ENCODE results near the gene SPON1.
"Not testable (repeated sequence)": the region's sequence is repeated elsewhere in the genome, so short reads cannot be mapped to it uniquely, and the experiment has no call there.

The SPON1 gene

DNA sequence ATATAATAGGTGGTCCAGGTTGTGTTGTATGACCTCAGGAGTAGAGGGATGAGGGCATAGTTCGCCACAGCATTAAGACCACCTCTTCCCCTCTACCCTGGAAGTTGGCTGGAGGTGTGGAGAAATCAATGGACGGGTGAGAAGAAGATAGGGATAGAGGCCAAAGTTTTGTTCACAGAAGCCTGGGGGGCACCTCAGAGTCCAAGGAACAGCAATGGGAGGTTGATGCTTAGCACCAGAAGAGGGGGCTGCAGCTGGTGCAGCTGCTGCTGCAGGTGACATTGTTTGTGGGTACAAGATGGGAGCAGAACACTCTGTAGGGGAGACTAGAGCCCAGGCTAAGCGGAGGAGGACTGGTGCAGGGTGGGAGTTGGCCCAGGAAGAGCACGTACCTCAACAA is 31.2 kb upstream of the SPON1 start:
- Histone ChIP-seq H2AFZ (ENCODE audit: low read depth, low read length, severe bottlenecking) (no peak overlapping the region), H3K27me3 (ENCODE audit: low read length) (no peaks in the 10 kb centered on the region), H3K27ac (ENCODE audit: low read depth, low read length) (no peak overlapping the region), H3K4me2 (ENCODE audit: low read depth, low read length, poor library complexity, severe bottlenecking) (no peak overlapping the region), H4K20me1 (ENCODE audit: low read depth, low read length) (no peaks in the 10 kb centered on the region), H3K36me3 (ENCODE audit: low read length) (no peaks in the 10 kb centered on the region), H3F3A (ENCODE audit: insufficient read depth) (no peaks in the 10 kb centered on the region), H3K9me2 (replicated peaks; ENCODE audit: insufficient read depth, low read length) (no peaks in the 10 kb centered on the region), H3K4me3 (ENCODE audit: insufficient read depth, low read length, poor library complexity, severe bottlenecking) (no peak overlapping the region), H3K9ac (ENCODE audit: low read length) (no peak overlapping the region), H3K79me2 (ENCODE audit: insufficient read depth, low read length) (no peaks in the 10 kb centered on the region), H3K9me3 (ENCODE audit: insufficient read depth, low read length) (no peaks in the 10 kb centered on the region)
- TF ChIP-seq, protein P1, sequence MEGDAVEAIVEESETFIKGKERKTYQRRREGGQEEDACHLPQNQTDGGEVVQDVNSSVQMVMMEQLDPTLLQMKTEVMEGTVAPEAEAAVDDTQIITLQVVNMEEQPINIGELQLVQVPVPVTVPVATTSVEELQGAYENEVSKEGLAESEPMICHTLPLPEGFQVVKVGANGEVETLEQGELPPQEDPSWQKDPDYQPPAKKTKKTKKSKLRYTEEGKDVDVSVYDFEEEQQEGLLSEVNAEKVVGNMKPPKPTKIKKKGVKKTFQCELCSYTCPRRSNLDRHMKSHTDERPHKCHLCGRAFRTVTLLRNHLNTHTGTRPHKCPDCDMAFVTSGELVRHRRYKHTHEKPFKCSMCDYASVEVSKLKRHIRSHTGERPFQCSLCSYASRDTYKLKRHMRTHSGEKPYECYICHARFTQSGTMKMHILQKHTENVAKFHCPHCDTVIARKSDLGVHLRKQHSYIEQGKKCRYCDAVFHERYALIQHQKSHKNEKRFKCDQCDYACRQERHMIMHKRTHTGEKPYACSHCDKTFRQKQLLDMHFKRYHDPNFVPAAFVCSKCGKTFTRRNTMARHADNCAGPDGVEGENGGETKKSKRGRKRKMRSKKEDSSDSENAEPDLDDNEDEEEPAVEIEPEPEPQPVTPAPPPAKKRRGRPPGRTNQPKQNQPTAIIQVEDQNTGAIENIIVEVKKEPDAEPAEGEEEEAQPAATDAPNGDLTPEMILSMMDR (IDR thresholded peaks at IDR 0.05; ENCODE audit: insufficient read depth, low read length, poor library complexity, severe bottlenecking): no peak
- TF ChIP-seq EZH2phosphoT487 (conservative IDR thresholded peaks at IDR 0.05; ENCODE audit: low read length): no peak

DNA sequence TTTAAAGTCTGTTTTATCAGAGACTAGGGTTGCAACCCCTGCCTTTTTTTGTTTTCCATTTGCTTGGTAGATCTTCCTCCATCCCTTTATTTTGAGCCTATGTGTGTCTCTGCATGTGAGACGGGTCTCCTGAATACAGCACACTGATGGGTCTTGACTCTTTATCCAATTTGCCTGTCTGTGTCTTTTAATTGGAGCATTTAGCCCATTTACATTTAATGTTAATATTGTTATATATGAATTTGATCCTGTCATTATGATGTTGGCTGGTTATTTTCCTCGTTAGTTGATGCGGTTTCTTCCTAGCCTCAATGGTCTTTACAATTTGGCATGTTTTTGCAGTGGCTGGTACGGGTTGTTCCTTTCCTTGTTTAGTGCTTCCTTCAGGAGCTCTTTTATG is 25.4 kb upstream of the SPON1 start:
- H3K9me3 ChIP-seq (ENCODE audit: insufficient read depth, low read length); H3K27me3 ChIP-seq (ENCODE audit: low read length); H4K20me1 ChIP-seq (ENCODE audit: low read depth, low read length); H3K4me2 ChIP-seq (ENCODE audit: low read depth, low read length, poor library complexity, severe bottlenecking); H2AFZ ChIP-seq (ENCODE audit: low read depth, low read length, severe bottlenecking); H3K79me2 ChIP-seq (ENCODE audit: insufficient read depth, low read length); H3K9me2 ChIP-seq (replicated peaks; ENCODE audit: insufficient read depth, low read length); H3F3A ChIP-seq (ENCODE audit: insufficient read depth); H3K36me3 ChIP-seq (ENCODE audit: low read length); H3K27ac ChIP-seq (ENCODE audit: low read depth, low read length); H3K4me3 ChIP-seq (ENCODE audit: insufficient read depth, low read length, poor library complexity, severe bottlenecking); H3K9ac ChIP-seq (ENCODE audit: low read length): not testable (repeated sequence)

DNA sequence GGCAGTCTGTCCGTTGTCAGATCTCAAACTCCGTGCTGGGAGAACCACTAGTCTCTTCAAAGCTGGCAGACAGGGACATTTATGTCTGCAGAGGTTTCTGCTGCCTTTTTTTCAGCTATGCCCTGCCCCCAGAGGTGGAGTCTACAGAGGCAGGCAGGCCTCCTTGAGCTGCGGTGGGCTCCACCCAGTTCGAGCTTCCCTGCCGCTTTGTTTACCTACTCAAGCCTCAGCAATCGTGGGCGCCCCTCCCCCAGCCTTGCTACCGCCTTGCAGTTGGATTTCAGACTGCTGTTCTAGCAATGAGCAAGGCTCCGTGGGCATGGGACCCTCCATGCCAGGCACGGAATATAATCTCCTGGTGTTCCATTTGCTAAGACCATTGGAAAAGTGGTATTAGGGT is 23.7 kb upstream of the SPON1 start:
- not testable (repeated sequence) for H3K4me3 ChIP-seq (ENCODE audit: insufficient read depth, low read length, poor library complexity, severe bottlenecking); H3K27me3 ChIP-seq (ENCODE audit: low read length); H3K9me2 ChIP-seq (replicated peaks; ENCODE audit: insufficient read depth, low read length); H2AFZ ChIP-seq (ENCODE audit: low read depth, low read length, severe bottlenecking); H3F3A ChIP-seq (ENCODE audit: insufficient read depth); H3K79me2 ChIP-seq (ENCODE audit: insufficient read depth, low read length); H3K9ac ChIP-seq (ENCODE audit: low read length); H3K27ac ChIP-seq (ENCODE audit: low read depth, low read length); H3K9me3 ChIP-seq (ENCODE audit: insufficient read depth, low read length); H3K36me3 ChIP-seq (ENCODE audit: low read length); H3K4me2 ChIP-seq (ENCODE audit: low read depth, low read length, poor library complexity, severe bottlenecking); H4K20me1 ChIP-seq (ENCODE audit: low read depth, low read length)

DNA sequence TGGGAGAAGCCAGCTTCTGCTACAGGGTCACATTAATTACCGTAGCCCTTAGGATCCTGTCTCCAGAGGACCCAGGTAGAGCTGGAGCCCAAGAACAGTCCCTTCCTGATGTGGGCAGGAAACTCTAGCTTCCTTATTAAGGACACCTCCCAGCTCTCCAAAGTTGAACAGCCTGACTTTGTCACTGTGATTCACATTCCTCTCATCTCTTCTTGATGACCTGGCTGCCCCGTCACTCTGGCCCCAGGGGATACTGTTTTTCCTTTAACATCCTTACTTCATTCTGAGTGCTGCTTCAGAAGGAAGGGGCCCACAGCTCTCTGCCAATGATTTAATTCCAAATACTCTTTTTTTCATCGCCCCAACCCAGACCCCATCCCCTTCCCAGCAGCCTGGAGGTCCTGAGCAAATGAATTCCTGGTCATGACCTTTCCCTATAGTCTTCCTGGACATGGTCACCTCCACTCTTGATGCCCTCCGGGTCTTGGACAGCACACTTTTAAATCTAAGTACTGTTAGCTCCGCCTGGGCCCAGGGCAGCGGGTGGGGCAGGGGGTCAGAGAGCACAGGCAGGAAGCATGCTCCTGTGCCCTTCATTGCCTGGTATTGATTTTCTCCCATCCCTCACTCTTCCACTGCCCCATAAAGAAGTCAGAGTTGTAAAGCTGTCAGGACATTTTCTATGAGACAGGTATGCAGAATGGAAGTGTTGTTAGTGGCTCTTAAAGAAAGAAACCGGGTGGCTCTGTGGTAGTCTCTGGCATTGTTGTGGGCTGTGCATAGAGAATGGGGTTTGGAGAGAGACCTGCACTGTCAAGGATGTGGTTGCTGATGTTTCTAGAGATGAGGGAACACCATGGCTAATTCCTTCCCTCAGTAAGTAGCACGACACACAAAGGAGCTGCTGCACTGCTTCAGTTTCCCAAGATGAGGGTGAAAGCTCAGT is 22.3 kb upstream of the SPON1 start:
- no peaks in the 10 kb centered on the region for H3K79me2 ChIP-seq (ENCODE audit: insufficient read depth, low read length)
- H3K27ac ChIP-seq (ENCODE audit: low read depth, low read length): no peak overlapping the region
- H2AFZ ChIP-seq (ENCODE audit: low read depth, low read length, severe bottlenecking): no peak overlapping the region
- H3K9ac ChIP-seq (ENCODE audit: low read length): no peak overlapping the region
- no peaks in the 10 kb centered on the region for H4K20me1 ChIP-seq (ENCODE audit: low read depth, low read length)
- H3K4me2 ChIP-seq (ENCODE audit: low read depth, low read length, poor library complexity, severe bottlenecking): no peak overlapping the region
- no peaks in the 10 kb centered on the region for H3K9me2 ChIP-seq (replicated peaks; ENCODE audit: insufficient read depth, low read length)
- no peaks in the 10 kb centered on the region for H3F3A ChIP-seq (ENCODE audit: insufficient read depth)
- no peak for TF ChIP-seq EZH2phosphoT487 (conservative IDR thresholded peaks at IDR 0.05; ENCODE audit: low read length)
- TF ChIP-seq, protein P1 (IDR thresholded peaks at IDR 0.05; ENCODE audit: insufficient read depth, low read length, poor library complexity, severe bottlenecking): no peak
- H3K9me3 ChIP-seq (ENCODE audit: insufficient read depth, low read length): no peaks in the 10 kb centered on the region
- H3K27me3 ChIP-seq (ENCODE audit: low read length): no peaks in the 10 kb centered on the region
- no peak overlapping the region for H3K4me3 ChIP-seq (ENCODE audit: insufficient read depth, low read length, poor library complexity, severe bottlenecking)
- no peaks in the 10 kb centered on the region for H3K36me3 ChIP-seq (ENCODE audit: low read length)
